GM23248 (cell line): ENCODE measurements around the gene TPRX2.
"Not testable (repeated sequence)": the region's sequence is repeated elsewhere in the genome, so short reads cannot be mapped to it uniquely, and the experiment has no call there.

Experiments used
- EZH2 ChIP-seq: fragments of 200-600 bp; sonication (generic); IDR thresholded peaks from 2 replicates; pipeline ENCODE4 v1.6.1; 2018; ENCODE audit warnings: antibody characterized with exemption, mild to moderate bottlenecking; ENCODE audit not compliant: insufficient read depth, poor library complexity, severe bottlenecking
- EZH2phosphoT487 ChIP-seq: fragments of 200-600 bp; sonication (generic); IDR thresholded peaks from 2 replicates; pipeline ENCODE4 v1.6.1; 2018; ENCODE audit warnings: antibody characterized with exemption, moderate library complexity, mild to moderate bottlenecking, low read depth; ENCODE audit not compliant: insufficient read depth

DNA sequence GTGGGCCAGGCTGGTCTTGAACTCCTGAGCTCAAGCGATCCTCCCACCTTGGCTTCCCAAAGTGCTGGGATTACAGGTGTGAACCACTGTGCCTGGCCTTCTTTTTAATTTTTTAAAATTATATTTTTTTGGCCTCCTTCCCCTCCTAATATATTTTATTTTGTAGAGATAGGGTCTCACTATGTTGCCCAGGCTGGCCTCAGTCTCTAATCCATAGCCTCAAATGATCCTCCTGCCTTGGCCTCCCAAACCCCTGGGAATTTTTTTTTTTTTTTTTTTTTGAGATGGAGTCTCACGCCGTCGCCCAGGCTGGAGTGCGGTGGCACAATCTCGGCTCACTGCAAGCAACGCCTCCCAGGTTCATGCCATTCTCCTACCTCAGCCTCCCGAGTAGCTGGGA, 42.8 kb upstream of the TPRX2 start:
- TF ChIP-seq EZH2phosphoT487, EZH2: not testable (repeated sequence)
